HK-2 (cell line): ENCODE data around the gene MAP1B.

Source experiments
- DNase-seq: peaks from one replicate; pipeline ENCODE4 v3.0.0-alpha.2; 2018; ENCODE audit not compliant: unreplicated experiment

The MAP1B gene

DNA sequence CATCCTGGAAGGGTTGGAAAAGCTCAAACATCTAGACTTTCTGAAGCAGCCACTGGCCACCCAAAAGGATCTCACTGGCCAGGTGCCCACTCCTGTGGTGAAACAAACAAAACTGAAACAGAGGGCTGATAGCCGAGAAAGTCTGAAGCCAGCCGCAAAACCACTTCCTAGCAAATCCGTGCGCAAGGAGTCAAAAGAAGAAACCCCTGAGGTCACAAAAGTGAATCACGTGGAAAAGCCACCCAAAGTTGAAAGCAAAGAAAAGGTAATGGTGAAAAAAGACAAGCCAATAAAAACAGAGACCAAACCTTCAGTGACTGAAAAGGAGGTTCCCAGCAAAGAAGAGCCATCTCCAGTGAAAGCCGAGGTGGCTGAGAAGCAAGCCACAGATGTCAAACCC, 87.6 kb downstream of the MAP1B start:
- DNase-seq: no peak

GRCh38 chr5:72195581-72195980, 88.3 kb downstream of the MAP1B start:
- no peak for DNase-seq

DNA sequence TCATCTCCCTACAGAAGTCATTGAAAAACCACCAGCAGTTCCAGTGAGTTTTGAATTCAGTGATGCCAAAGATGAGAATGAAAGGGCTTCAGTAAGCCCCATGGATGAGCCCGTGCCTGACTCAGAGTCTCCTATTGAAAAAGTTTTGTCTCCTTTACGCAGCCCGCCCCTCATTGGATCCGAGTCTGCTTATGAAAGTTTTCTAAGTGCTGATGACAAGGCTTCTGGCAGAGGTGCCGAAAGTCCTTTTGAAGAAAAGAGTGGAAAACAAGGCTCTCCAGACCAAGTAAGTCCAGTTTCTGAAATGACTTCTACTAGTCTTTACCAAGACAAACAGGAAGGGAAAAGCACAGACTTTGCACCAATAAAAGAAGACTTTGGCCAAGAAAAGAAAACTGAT, 90.1 kb downstream of the MAP1B start:
- DNase-seq: no peak

DNA sequence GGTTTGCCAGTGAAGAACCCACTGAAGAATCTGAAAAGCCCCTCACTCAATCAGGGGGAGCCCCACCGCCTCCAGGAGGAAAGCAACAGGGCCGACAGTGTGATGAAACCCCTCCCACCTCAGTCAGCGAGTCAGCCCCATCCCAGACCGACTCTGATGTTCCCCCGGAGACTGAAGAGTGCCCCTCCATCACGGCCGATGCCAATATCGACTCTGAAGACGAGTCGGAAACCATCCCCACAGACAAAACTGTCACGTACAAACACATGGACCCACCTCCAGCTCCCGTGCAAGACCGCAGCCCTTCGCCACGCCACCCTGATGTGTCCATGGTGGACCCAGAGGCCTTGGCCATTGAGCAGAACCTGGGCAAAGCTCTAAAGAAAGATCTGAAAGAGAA, 92.4 kb downstream of the MAP1B start:
- no peak for DNase-seq

DNA sequence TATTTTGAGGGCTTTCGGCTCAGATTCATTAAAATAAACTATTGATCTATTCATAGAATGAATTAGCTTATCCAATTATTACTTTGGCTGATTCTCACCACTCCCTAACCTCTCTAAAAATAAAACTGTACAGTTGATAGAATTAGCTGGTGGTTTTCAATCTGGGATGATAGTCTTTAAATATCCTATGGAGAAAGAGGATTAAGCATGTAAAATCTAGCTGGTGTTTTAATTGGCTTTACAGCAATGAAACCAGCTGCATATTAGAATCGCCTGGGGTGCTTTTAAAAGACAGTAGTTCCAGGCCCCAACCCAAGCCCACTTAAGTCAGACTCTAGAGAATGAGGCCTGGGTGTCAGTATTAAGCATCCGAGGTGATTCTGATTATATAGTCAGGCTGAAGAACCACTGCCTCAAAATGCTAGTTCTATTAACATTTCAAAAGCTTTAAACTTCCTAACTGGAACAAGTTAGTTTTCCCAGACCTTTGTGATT, 95.1 kb downstream of the MAP1B start:
- DNase-seq: no peak

DNA sequence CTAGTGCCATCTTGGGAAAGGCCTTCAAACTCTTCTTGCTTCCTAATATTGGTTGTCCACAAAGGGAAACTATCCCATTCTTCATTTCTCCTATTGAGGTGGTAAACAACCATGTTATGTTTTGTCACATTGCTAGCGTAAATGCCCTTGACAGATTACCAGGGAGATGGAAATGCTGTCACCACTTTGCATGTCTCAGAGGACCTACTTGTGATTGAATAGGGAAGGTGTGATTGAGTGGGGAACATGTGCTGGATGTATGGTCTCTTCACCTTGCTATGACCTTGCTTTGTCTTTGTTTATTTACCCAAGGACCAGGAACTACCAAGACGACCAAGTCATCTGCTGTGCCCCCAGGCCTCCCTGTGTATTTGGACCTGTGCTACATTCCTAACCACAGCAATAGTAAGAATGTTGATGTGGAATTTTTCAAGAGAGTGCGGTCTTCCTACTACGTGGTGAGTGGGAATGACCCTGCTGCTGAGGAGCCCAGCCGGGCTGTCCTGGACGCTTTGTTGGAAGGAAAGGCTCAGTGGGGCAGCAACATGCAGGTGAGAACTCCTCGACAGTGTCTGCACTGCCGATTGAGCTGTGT, 96.1 kb downstream of the MAP1B start:
- DNase-seq: no peak

DNA sequence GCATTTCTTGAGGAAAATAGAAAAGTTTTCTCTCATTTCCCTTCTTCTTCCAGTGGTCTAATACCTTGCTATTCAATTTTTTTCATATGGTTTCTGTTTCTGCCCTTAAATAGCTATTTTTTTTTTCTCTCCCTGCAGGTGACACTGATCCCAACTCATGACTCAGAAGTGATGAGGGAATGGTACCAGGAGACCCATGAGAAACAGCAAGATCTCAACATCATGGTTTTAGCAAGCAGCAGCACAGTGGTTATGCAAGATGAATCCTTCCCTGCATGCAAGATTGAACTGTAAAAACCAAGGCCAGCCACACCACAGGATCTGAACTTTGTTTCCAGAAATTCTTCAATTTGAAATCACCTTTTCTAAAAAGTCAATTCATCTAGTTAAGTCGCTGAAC, 97.7 kb downstream of the MAP1B start:
- DNase-seq: no peak

GRCh38 chr5:72205431-72206009, 98.2 kb downstream of the MAP1B start:
- DNase-seq: no peak

GRCh38 chr5:72206160-72206559, 98.9 kb downstream of the MAP1B start:
- DNase-seq: no peak

- no peak for DNase-seq
These were observed 99.7 kb downstream of the MAP1B start for GRCh38 chr5:72206994-72207393.

DNA sequence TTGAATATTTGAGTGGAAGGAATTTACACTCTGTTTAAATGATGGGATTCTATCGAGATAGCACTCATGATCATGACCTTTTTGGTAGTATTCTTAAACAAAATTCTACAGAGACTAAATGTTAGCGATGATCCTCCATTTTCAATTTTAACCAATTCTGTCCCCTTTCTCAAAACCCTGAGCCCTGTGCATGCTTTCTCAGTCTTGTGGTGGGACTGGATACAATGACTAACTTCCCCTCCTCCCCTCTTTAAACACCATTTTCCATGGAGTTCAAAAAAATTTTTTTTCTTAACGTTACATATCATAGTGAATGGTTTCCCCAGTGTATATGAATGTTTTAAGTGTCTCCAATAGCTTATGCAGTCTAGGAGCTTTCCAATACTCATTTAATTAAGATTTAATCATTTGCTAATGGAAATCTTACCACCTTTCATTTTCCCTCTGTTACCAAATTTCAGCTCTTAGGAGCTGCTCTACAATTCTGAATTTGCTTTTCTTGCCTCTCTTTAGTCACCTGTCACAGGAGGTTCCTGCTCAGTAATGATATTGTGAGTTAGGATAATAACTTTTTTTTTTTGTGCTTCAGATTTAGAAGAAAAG, 101.2 kb downstream of the MAP1B start:
- DNase-seq: no peak

DNA sequence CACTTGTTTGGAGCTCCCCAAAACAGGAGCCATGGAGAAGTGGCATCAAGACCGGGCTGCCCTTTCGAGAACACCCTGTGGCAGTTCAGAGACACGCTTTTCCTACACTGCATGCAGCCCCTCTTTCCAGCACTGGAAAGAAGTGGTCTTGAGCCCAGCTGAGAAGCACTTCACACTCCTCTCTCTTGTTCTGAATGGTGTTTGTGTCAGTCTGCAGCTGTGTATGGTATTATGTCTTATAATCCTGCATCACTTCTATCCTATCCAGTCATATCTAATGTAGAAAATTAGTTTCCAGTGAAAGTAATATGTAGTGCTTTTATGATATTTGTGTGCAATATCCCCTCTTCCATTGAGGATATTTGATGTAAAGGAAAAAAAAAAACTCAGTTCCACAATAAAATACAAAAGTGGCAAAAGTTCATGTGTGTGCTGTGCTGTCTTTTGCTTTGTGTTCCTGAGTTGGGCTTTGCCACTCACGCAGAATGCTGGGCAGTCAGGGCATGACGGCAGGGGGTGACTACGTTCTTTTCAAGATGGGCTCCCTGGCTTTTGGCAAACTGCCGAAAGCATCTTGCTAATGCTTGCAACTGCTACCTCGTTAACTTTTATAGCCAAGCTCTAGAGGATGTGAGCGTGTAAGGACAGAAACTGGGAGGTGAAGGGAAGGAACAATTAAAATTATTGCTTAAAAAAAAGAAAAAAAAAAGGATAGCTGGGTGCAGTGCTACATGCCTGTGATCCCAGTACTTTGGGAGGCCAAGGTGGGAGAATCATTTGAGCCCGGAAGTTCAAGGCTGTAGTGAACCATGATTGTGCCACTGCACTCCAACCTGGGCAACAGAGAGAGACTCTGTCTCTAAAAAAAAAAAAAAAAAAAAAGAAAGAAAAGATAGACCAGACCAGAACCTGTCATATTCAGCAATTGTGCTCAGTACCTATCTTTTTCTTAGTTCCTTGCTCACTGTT, 102.2 kb downstream of the MAP1B start:
- no peak for DNase-seq

DNA sequence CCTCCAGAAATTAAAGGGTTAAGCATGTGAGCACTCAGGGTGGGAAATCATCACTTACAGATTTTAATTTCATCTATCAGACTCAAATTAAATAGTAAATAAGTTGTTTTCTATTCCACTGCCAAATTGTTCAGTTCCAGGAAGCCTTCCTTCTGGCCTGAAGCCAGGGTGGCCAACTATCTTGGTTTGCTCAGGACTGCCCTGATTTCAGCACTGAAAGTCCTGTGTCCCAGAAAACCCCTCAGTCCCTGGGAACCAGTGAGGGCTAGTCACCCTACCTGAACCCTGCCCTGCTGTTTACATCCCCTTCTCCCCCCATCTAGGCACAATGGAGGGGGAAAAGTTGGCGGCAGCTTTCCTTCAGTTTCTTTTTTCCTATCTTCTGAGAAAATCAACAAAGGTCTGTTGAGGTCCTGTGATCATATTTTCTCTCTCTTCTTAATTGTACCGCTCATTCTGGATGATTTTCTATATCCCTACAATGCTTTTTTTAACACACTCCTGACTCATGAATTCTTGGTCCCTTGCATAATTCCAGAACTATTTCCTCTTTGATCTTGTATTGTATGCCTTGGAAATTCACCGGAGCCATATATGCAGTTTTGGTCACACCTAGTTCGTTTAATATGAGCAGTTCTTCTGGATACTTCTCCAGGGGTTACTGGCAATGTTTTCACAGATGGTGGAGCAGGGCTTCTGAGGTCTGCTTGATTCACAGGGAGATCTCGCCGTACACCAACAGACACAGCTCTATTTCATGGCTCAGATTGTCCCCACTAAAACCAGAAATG, 103.8 kb downstream of the MAP1B start:
- DNase-seq: peak; percentile 11

DNA sequence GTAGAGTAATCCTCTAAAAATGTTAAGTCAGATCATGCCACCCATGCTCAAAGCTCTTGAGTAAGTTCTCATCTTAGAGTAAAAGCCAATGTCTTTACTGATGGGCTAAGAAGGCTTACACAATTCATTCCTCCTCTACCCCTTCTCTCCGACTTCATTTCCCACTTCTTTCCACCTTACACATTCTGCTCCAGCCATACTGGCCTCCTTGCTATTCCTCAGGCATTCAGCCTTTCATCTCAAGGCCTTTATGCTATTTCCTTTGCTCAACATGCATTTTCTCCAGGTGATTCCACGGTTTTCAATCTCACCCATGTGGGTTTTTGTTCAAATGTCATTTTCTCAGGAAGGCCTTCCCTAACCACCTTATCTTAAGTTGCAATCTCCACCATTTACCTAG, 104.9 kb downstream of the MAP1B start:
- DNase-seq: no peak

- DNase-seq: no peak
These were observed 106.2 kb downstream of the MAP1B start for GRCh38 chr5:72213482-72213881.

DNA sequence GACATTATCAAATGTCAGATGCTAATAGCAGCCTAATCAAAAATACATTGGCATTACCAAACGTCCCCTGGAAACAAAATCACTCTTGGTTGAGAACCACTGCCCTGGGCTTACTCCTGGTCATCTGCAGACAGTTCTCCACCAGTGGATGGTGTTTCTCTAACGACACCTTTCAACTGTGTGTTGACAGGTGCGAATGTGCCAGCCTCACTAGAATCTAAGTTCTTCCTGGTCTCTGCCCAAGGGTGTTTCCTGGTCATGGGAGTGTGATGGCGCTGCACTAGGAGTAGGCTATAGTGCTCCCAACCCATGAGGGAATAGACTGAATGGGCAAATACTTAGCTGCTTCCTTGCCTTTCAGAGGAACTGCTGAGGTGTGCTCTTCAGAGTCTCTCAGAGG, 106.9 kb downstream of the MAP1B start:
- DNase-seq: no peak

DNA sequence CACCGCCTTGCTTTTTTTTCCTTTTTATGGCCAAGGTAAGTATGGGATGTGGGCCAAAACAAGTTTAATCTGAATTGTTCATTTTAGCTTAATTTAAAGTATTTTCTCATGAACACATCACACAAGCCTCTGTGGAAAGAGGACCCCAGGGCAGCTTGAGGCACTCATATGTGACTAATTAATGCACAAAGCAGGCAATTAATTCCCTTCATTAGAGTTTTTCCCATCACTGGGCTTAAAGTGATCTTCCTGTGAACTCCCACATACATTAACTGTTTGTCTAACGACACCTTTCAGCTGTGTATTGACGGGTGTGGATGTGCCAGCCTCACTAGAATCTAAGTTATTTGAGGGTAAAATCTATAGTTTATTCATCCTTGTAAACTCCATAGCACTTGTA, 109.5 kb downstream of the MAP1B start:
- no peak for DNase-seq

DNA sequence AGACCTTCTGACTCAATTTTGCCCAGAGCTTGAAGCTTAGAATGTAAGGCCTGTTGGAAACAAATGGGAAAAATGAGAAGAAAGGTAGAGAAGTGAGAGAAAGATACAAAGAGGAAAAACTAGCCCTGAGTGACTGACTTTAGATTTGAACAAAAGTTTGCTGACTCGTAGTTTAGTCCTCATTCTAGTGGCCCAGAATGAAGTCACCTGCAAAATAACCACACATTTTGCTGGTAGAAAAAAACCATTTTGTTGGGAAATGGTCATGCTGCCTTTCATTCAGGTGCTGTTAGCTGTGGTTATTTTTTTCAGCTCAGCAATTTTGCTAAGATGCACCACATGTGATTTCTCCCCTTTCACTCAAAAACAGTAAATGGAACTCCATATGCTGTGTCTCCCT, 113.8 kb downstream of the MAP1B start:
- no peak for DNase-seq

DNA sequence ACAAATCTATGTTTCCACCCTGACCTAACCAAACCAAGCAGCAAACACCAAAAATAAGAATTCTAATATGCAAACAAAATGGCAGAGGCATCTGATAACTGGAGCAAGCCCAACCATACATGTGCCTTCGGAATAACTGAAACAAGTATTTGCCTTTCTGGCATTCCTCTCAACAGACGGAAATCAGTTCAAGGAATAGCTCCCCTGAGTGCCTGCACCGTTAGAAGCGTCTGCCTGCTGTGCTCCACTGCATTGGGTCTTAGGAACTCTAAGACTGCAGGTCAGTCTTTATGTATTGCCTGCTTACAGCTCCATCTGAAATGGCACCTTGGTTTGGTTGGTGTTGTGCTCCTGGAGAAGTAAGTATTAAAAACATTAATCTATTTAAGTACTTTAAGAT, 114.3 kb downstream of the MAP1B start:
- no peak for DNase-seq

DNA sequence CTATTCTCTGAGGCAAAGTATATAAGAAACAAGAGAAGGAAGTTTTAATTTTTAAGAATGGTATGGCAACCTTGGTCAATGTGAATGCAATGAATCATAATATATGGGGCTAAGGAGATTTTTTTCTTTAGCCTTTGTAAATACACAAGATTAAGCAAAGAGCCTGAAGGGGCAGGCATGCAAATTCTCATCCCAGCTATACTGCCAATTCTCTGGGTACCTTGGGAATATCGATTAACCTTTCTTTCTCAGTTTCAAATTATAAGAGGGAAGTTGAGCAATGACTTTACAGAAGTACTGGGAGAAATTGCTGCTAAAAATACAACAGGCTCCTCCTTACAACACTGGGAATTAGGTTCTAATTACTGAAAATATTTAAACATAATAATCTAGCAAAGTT, 115.2 kb downstream of the MAP1B start:
- no peak for DNase-seq

- DNase-seq: no peak
These were observed 116.1 kb downstream of the MAP1B start for GRCh38 chr5:72223371-72223770.
